ENCODE data around the gene CACTIN. TPM values are rescaled to one million over a fixed set of nuclear protein-coding genes. Genes with fewer than 3 reads are reported as not detected.
A peak's percentile ranks its signal among the peaks of the same experiment; 100 is the strongest.

The CACTIN gene
- total RNA-seq, 4 donors from 2014 or later = 28.7 to 45.0 (median 34.2) TPM

DNA sequence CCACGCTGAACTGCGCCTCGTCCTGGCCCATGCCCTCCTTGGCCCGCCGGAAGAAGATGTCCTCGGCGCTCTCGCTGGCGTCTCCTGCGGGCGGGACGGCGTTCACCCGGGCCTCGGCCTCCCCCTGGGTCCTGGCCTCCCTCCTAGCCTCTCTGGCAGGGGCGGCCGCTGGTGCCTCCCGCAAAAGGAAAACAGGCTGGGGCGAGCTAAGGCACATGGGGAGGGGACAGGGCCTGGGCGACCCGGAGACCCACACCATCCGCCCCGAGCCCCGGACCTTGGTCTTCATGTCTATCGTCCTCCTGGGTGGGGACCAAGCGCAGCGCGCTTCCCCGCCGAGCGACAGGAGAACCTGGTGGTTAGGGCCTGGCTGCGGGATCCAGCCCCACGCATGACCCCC is 14.3 kb downstream of the CACTIN start:
- intact Hi-C loops (cut with DNase I) = no loop called here
- peaks cover 5 to 57% (median 54%) of the 10 kb centered on the region in 4 donors for H3K36me3 ChIP-seq
- H3K9me3 ChIP-seq = no peaks in the 10 kb centered on the region
- no peak for TF ChIP-seq EP300 (IDR thresholded peaks at IDR 0.05)
- no peak for TF ChIP-seq POLR2A (IDR thresholded peaks at IDR 0.05; ENCODE audit: low read depth)
- TF ChIP-seq POLR2AphosphoS5 (IDR thresholded peaks at IDR 0.05) = no peak
- TF ChIP-seq, protein P1, sequence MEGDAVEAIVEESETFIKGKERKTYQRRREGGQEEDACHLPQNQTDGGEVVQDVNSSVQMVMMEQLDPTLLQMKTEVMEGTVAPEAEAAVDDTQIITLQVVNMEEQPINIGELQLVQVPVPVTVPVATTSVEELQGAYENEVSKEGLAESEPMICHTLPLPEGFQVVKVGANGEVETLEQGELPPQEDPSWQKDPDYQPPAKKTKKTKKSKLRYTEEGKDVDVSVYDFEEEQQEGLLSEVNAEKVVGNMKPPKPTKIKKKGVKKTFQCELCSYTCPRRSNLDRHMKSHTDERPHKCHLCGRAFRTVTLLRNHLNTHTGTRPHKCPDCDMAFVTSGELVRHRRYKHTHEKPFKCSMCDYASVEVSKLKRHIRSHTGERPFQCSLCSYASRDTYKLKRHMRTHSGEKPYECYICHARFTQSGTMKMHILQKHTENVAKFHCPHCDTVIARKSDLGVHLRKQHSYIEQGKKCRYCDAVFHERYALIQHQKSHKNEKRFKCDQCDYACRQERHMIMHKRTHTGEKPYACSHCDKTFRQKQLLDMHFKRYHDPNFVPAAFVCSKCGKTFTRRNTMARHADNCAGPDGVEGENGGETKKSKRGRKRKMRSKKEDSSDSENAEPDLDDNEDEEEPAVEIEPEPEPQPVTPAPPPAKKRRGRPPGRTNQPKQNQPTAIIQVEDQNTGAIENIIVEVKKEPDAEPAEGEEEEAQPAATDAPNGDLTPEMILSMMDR (IDR thresholded peaks at IDR 0.05) = no peak
- peaks cover 27 to 63% (median 60%) of the 10 kb centered on the region in 4 donors for H3K4me1 ChIP-seq
- DNase-seq (ENCODE audit: extremely low spot score) = no peak
- H3K27me3 ChIP-seq = no peaks in the 10 kb centered on the region
- WGBS = 95% methylated on average over 23 of the region's 33 CpGs
- H3K27ac ChIP-seq (replicated peaks in 1 of 4) = peak overlapping the region; percentile 38 to 78 (median 68)
- H3K4me3 ChIP-seq = no peak overlapping the region

DNA sequence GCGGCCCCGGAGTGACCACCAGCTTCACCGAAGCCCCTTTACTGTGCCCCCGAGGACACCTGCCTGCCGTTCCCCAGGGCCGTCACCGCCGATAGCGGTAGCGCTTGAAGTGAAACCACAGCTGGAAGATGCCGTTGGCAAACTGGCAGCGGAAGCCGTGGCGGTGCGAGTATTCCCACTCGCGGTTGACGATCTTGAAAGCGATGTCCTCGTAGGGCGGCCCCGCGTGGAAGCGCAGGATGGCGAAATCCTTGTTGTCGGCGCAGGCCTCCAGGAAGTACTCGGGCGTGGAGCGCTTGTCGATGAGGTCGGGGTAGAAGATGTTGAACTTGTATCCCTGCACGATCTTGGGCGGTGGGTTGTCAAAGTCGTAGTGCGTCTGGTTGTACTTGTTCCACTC is 14.7 kb downstream of the CACTIN start:
- Histone ChIP-seq H3K36me3 (peaks cover 5 to 53% (median 49%) of the 10 kb centered on the region in 4 donors), H3K9me3 (no peaks in the 10 kb centered on the region), H3K4me3 (no peak overlapping the region), H3K4me1 (peaks cover 30 to 67% (median 65%) of the 10 kb centered on the region in 4 donors), H3K27me3 (no peaks in the 10 kb centered on the region), H3K27ac (replicated peaks in 1 of 4) (peak overlapping the region in 1 of 4 donors; percentile 86)
- intact Hi-C loops (cut with DNase I) = no loop called here
- TF ChIP-seq POLR2A (IDR thresholded peaks at IDR 0.05; ENCODE audit: low read depth) = no peak
- no peak for TF ChIP-seq EP300 (IDR thresholded peaks at IDR 0.05)
- TF ChIP-seq POLR2AphosphoS5 (IDR thresholded peaks at IDR 0.05) = no peak
- TF ChIP-seq, protein P1 (IDR thresholded peaks at IDR 0.05) = no peak
- 95% methylated on average over 32 of the region's 36 CpGs for WGBS
- no peak for DNase-seq (ENCODE audit: extremely low spot score)

DNA sequence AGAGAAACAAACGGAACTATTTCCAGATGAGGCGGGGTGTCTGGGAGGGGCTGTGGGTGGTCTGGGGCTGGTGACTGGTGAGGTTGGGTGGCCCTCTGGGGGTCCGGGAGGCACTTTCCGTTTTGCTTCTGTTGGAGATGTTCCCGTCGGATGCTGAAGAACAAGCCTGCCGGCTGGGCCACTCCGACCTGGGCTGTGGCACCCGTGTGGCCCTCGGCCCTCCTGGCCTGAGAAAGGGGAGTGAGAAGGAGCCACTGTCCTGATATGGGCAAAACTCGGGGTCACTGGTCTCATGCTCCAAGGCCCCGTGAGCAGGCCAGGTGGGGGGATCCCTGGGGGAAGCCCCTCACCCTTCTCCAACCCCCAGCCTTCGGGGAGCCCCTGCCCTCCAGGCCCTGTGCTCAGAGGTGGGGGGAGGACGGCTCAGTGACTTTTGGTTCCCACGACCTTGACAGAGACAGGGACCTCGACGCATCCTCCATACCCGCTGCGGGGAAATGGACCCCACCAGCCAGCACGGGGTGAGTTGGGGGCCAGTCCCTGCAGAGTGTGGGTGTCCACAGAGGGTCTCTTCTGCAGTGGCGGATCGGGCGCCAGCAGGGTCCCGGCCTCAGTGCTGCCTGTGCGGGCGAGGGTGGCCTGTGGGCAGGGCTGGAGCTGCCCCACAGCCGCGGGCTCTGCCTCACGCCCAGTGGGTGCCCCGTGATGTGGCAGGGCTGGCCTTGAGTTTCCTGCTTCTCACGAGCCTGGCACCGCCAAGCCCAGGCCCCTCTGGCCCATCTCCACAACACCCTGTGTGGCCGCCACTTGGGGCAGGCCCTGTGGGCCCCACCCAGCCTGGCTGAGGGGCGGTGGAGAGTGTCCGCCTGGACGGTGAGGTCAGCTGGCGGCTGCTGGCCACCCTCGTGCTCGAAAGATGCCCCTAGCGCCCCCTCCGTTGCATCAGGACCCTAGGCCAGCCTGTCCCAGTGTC is 15.6 kb downstream of the CACTIN start:
- DNase-seq (ENCODE audit: extremely low spot score) = no peak
- no peaks in the 10 kb centered on the region for H3K9me3 ChIP-seq
- H3K36me3 ChIP-seq = peaks cover 5 to 45% (median 43%) of the 10 kb centered on the region in 4 donors
- intact Hi-C loops (cut with DNase I) = no loop called here
- H3K27me3 ChIP-seq = no peaks in the 10 kb centered on the region
- no peak overlapping the region for H3K4me3 ChIP-seq
- peak overlapping the region in 2 of 4 donors; percentile 77 to 86 for H3K27ac ChIP-seq (replicated peaks in 1 of 4)
- peaks cover 38 to 75% (median 73%) of the 10 kb centered on the region in 4 donors for H3K4me1 ChIP-seq
- 90% methylated on average over 19 of the region's 41 CpGs for WGBS
- TF ChIP-seq, protein P1 (IDR thresholded peaks at IDR 0.05) = no peak
- TF ChIP-seq EP300 (IDR thresholded peaks at IDR 0.05) (no peak), POLR2AphosphoS5 (IDR thresholded peaks at IDR 0.05) (no peak), POLR2A (IDR thresholded peaks at IDR 0.05; ENCODE audit: low read depth) (no peak)

DNA sequence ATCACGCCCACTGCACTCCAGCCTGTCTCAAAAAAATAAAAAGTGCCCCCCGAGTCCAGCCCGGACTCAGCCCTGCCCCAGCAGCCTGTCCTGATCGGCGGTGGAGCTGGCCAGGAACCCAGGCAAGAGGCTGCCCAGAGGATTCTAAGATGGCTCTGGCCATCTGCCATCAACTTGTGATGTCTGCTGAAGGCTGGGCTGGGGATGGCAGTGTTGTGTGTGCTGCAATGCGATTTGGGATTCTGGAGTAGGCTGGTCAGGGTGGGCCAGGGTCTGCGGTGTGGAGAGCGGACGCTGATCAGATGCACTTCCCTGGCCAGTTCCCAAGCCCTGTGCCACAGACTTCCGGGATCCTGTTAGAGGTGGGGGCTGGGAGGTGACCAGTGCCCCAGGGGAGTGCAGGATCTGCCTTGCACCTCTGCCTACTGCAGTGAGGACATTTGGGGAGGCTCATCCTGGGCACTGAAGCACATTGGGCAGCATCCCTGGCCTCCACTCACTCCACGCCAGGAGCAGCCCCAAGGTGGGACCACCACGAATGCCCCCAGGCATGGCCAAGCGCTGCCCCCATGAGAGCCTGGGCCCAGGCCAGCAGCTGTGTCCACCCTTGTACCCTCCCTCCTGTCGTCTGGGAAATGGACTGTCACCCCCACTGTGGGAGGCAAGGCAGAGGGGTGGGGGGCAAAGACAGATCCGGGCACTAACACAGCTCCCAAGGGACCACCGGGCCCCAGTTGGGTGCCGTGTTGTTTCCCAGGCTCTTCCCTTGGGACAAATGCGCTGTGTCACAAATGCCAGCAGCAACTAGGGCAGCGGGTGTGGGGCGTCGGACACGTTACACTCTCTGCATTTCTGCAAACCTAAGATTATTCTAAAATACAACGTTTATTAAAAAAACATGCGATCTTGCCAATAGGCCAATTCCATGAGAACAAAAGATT is 16.5 kb downstream of the CACTIN start:
- intact Hi-C loops (cut with DNase I) = no loop called here
- TF ChIP-seq POLR2AphosphoS5 (IDR thresholded peaks at IDR 0.05) = no peak
- no peak for TF ChIP-seq EP300 (IDR thresholded peaks at IDR 0.05)
- no peak for TF ChIP-seq POLR2A (IDR thresholded peaks at IDR 0.05; ENCODE audit: low read depth)
- TF ChIP-seq, protein P1 (IDR thresholded peaks at IDR 0.05) = no peak
- 72% methylated on average over 23 of the region's 24 CpGs for WGBS
- peaks cover 5 to 38% (median 35%) of the 10 kb centered on the region in 4 donors for H3K36me3 ChIP-seq
- no peaks in the 10 kb centered on the region for H3K9me3 ChIP-seq
- H3K4me3 ChIP-seq = no peak overlapping the region
- DNase-seq (ENCODE audit: extremely low spot score) = no peak
- H3K27me3 ChIP-seq = no peaks in the 10 kb centered on the region
- peaks cover 48 to 84% (median 82%) of the 10 kb centered on the region in 4 donors for H3K4me1 ChIP-seq
- peak overlapping the region; percentile 77 to 87 (median 86) for H3K27ac ChIP-seq (replicated peaks in 1 of 4)
